ENCODE results near the gene STPG3. TPM values are rescaled to one million over a fixed set of nuclear protein-coding genes. Genes with fewer than 3 reads are reported as not detected.

The STPG3 gene
- total RNA-seq, 2 experiments from 2014 or later = not detected

DNA sequence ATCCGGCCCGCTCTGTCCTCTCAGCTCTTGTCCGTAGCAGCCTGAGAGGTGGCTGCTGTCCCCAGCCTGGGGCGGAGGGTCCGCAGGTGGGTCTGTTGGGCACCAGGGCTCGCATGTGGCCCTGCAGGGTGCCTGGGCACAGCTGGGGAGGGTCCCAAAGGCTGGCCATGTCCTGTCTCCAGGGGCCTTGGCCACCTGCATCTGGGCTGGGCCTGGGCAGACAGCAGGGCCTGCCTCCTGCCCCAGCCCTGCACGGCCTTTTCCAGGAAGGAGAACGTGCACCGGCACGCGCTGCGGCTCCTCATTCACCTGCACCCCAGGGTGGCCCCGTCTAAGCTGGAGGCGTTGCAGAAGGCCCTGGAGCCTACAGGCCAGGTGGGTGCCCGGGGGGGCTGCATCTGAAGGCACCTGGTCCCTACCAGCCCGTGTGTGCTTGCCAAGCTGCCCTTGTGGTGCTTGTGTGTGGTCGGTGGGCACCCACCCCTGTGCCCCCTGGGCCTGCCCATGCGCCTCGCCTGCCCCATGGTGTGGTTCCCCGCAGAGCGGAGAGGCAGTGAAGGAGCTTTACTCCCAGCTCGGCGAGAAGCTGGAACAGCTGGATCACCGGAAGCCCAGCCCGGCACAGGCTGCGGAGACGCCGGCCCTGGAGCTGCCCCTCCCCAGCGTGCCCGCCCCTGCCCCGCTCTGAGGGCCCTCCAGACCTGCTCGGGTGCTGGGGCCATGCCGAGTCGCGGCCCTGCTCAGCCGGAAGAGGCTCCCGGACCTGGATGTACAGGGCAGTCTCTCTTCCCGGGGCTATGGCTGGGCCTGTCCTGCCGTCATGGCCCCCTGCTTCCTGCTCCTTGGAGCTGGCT lies 21.4 kb downstream of the STPG3 start:
- no peak overlapping the region for H3K4me3 Mint-ChIP-seq
- ATAC-seq (ENCODE audit: low read depth) (no peak), DNase-seq (no peak)
- POLR2A ChIA-PET = interaction anchor here (0.8 to 1.5 kb wide), 3 partner anchors 10 to 32 kb away, joined by 3 to 5 read pairs (median 4); partner anchors contain the start of gene TUBB4B
- no peaks in the 10 kb centered on the region for H3K9me3 Mint-ChIP-seq
- peaks cover 22% of the 10 kb centered on the region for H3K36me3 Mint-ChIP-seq
- H3K4me1 Mint-ChIP-seq = peaks cover 13% of the 10 kb centered on the region
- no peaks in the 10 kb centered on the region for H3K27me3 Mint-ChIP-seq
- H3K27ac Mint-ChIP-seq = no peak overlapping the region

DNA sequence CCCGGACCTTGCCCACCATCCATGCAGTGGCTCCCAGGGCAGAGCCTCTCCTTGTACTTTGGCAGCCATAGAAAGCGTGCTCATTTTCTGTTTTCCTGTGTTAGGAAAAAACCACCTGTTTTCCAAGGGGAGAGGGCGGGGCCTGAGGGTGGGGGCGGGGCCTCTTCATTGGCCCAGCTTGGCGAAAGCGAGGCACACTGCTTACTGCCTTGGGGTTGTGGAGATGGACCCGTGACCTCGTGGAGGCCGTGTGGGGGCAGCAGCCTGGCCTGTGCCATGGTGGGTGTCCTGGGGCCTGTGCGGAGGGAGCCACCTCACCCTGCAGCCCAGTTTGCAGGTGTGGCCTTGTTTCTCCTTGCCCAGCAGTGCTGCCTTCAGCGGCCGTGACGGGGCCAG lies 22.0 kb downstream of the STPG3 start:
- H3K36me3 Mint-ChIP-seq = peaks cover 22% of the 10 kb centered on the region
- H3K27me3 Mint-ChIP-seq = no peaks in the 10 kb centered on the region
- no peak for ATAC-seq (ENCODE audit: low read depth)
- POLR2A ChIA-PET = interaction anchor here (0.8 to 1.5 kb wide), 2 partner anchors 10 to 32 kb away, joined by 3 to 4 read pairs; partner anchors contain the start of gene TUBB4B
- DNase-seq = no peak
- H3K27ac Mint-ChIP-seq = no peak overlapping the region
- no peak overlapping the region for H3K4me3 Mint-ChIP-seq
- H3K4me1 Mint-ChIP-seq = peaks cover 9% of the 10 kb centered on the region
- no peaks in the 10 kb centered on the region for H3K9me3 Mint-ChIP-seq

DNA sequence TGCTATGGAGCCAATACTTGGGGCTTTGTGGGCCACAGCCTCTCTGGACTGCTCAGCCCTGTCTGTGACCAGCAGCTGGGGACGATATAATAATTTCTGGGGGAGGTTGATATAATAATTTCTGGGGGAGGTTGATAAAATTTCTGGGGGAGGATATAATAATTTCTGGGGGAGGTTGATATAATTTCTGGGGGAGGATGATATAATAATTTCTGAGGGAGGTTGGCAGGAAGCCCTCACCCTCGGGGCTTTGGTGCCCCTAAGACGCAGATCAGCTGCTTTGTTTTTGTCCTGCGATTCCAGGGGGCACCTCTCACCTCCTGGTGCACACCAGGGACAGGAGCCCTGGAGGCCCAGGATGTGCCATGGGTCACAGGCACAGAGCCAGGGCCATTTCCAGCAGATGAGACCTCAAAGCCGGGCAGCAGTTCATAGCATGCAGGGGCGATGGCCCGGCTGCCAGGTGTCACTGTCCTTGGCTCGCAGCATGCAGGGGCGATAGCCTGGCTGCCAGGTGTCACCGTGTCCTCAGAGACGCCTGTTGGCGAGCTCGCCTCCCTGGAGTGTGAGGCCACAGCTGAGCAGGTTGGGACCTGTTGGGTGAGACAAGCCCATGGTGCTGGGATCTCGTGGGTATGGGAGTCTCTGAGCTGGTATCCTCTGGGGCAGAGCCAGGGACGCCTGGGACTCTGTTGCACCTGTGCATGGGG lies 22.7 kb downstream of the STPG3 start:
- H3K27me3 Mint-ChIP-seq = no peaks in the 10 kb centered on the region
- DNase-seq (peak; percentile 32), ATAC-seq (ENCODE audit: low read depth) (no peak)
- H3K4me1 Mint-ChIP-seq = peaks cover 7% of the 10 kb centered on the region
- H3K27ac Mint-ChIP-seq = no peak overlapping the region
- H3K9me3 Mint-ChIP-seq = no peaks in the 10 kb centered on the region
- POLR2A ChIA-PET = interaction anchor here (1.5 kb wide), 1 partner anchor 33 kb away, joined by 3 read pairs; the partner anchor contains the start of gene TUBB4B
- H3K4me3 Mint-ChIP-seq = no peak overlapping the region
- peaks cover 16% of the 10 kb centered on the region for H3K36me3 Mint-ChIP-seq

DNA sequence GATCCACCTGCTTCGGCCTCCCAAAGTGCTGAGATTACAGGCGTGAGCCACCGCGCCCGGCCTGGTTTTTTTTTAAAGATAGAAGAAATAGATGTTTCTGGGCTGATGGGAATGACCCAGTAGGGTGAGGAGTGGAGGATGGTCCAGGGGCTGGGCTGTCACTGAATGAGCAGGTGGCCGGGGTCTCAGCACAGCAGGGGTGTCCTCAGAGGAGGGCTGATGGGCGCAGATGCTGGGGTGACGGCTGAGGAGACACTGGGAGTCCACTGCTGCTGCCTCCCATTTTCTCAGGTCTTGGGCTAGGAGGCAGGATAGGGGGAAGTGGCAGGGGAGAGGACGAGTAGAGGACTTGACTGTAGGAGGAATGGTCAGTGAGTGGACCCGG lies 24.1 kb downstream of the STPG3 start:
- Mint-ChIP-seq H3K4me1 (peaks cover 7% of the 10 kb centered on the region), H3K27me3 (no peaks in the 10 kb centered on the region), H3K4me3 (no peak overlapping the region), H3K27ac (peak overlapping the region; percentile 10), H3K9me3 (no peaks in the 10 kb centered on the region), H3K36me3 (peaks cover 11% of the 10 kb centered on the region)
- DNase-seq (no peak), ATAC-seq (ENCODE audit: low read depth) (no peak)
- POLR2A ChIA-PET = no interaction called here

DNA sequence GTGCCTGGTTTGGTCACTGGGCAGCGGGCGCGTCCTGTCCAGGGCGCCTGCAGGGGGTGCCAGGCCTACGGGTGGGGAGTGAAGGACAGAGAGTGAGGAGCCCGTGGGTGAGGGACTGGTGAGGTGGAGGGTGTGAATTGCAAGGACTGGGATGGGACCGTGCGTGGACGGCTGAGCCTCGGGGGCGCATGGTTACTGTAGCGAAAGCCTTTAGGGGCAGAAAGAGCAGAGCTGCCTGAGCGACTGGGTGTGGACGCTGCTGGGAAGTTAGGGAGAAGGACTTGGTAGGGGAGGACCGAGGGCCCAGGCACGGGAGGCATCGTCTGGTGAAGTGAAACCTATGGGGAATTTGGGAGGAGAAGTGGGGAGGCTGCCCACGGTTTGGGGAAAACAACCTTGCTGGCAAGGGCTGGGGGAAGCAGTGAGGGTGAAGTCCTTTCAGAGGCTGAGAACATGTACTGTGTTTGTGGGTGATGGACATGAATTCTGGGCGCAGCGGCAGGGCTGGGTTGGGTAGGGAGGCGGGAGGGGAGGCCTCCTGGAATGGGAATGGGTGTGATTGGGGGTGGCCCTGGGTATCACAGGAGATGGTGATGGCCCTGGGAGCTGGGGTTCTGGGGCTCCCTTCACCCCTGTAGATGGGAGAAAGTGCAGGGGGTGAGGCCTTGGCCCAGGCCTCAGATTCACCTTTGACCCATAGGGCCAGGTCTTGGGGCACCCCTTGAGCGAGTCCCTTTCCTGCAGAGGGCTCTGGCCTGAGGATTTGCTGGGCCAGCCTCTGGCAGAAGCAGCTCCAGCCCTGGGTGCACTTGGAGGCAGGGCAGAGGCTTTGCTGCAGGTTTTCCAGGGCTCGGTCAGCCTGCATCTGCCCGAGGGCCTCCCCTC lies 24.7 kb downstream of the STPG3 start:
- Mint-ChIP-seq H3K27me3 (no peaks in the 10 kb centered on the region), H3K4me1 (peaks cover 7% of the 10 kb centered on the region), H3K36me3 (peaks cover 11% of the 10 kb centered on the region), H3K9me3 (no peaks in the 10 kb centered on the region), H3K4me3 (no peak overlapping the region), H3K27ac (peak overlapping the region; percentile 10)
- no peak for ATAC-seq (ENCODE audit: low read depth)
- POLR2A ChIA-PET = interaction anchor here (1.4 kb wide), 1 partner anchor 147 kb away, joined by 3 read pairs; the partner anchor contains the start of genes EXD3 and NOXA1
- DNase-seq = peak; percentile 35

DNA sequence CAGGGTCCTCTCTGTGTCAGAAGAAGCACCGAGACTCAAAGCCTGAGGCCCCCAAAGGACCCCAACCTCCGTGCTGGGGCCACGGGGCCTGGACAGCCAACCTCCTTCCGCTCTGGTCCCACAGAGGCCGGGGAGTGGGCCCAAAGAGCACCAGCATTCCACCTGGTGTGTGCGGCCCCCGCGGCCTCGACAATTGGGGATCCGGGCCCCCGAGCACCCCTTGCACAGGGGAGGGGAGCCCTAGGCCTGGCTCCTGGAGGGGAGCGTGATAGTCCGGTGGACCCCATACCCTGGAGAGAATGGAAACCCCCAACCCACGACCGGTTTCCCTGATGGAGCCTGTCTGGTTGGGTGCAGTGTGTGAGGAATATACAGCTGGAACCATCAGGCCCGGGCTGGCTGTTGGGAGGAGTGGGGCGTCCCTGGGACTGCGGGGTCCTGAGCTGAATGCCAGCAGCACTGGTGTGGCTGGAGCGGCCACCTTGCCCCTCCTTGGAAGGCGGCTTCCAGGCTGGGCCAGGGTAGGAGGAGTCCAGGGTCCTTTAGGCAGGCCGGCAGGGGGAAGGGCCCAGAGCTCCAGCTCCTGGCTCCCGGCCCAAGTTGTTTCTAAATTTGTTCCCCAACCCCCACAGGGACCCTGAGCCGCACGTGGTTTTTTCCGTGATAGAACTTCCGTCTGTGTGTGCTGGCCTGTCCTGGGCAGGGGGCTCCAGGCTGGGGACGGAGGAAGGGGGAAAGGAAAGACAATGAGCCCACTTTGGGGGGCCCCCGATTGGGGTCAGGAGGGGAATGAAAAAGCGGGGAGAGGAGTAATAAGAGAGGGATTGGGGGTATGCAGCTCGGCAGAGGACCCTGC lies 25.6 kb downstream of the STPG3 start:
- Mint-ChIP-seq H3K27ac (peak overlapping the region; percentile 83), H3K4me1 (peaks cover 1% of the 10 kb centered on the region), H3K36me3 (peaks cover 8% of the 10 kb centered on the region), H3K9me3 (no peaks in the 10 kb centered on the region), H3K4me3 (peak overlapping the region; percentile 63), H3K27me3 (no peaks in the 10 kb centered on the region)
- POLR2A ChIA-PET = interaction anchor here (1.2 to 1.5 kb wide), 4 partner anchors 17 to 146 kb away, joined by 3 to 13 read pairs (median 5); partner anchors contain the start of genes EXD3, NELFB, NOXA1 and TUBB4B
- peak; percentile 34 for DNase-seq
- no peak for ATAC-seq (ENCODE audit: low read depth)

DNA sequence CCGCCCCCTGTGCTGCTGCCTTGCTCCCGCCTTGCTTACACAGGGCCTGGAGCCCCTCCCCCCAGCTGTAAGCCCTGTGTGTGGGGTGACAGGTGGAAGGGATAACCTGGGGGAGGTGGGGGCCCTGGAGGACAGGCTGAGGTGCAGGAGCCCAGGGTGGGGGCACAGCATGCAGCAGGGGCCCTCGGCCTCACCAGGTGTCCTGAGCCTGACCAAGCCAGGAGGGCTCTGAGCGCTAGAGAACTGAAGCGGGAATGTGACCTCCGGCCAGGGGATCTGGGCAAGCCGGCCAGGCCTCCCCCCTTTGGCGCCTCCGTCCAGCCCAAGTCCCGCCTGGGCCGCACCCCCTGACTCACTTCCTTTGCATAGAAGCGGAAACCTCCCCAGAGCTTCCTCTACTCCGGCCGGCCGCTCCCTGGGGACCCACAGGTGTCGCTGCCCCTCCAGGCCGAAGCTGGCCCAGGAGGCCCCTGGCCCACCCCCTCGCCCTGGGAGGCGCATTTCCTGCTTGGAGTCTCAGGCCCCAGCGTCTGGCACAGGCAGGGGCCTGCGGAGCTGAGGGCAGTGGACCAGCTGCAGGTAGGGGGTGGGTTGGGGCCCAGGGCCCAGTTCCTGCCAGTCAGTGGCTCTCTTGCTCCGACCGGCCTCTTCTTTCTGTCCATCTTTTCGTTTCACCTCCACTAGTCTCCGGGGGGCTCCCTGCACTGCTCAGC lies 26.4 kb downstream of the STPG3 start, which contains the start of gene TOR4A:
Gene TOR4A (plus strand): TSS at position 398 of the 713 bp plus-strand sequence. CDS start 964 bp downstream, outside the sequence.
- Mint-ChIP-seq H3K27me3 (no peaks in the 10 kb centered on the region), H3K4me1 (peaks cover 2% of the 10 kb centered on the region), H3K4me3 (peak within 1 kb of the TSS; percentile 92), H3K27ac (peak within 1 kb of the TSS; percentile 83), H3K9me3 (no peaks in the 10 kb centered on the region), H3K36me3 (peaks cover 8% of the 10 kb centered on the region)
- DNase-seq = peak; percentile 70
- POLR2A ChIA-PET = interaction anchor here (0.9 to 1.5 kb wide), 5 partner anchors 8 to 146 kb away, joined by 3 to 13 read pairs (median 4); partner anchors contain the start of genes EXD3, NELFB, NOXA1 and TUBB4B
- peak; percentile 68 for ATAC-seq (ENCODE audit: low read depth)

DNA sequence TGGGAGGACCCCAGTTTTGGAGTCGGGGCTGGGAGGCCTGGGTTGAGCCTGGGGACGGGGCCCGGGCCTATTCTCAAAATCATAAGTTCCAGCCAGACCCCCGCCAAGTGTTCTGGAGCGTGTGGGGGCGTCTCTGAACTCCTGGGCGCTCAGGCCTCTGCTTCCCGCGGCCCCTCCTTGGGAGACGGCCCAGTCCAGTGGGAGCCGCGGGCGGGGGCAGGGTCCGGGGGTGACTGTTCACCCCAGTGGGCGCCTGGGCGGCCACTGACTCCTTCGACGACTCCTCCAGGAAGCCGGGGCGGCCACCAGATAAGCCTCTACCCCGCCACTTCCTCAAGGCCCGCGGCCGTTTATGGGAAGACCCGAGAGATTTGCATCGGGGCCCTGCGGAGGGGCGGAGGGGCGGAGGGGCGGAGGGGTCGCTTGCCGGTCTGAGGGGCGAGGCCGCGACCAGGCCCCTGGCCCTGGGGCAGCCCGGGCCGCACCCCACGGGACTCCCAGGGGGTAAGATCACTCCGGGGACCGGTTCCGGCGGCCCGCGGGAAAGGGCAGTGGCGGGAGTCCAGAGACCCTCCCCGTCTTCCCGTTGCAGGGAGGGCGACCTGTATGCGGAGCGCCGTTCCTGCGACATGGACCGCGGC lies 27.1 kb downstream of the STPG3 start:
- H3K4me3 Mint-ChIP-seq = peak overlapping the region; percentile 92
- peak overlapping the region; percentile 79 for H3K27ac Mint-ChIP-seq
- peaks cover 5% of the 10 kb centered on the region for H3K4me1 Mint-ChIP-seq
- H3K9me3 Mint-ChIP-seq = no peaks in the 10 kb centered on the region
- DNase-seq = peak; percentile 45
- peaks cover 8% of the 10 kb centered on the region for H3K36me3 Mint-ChIP-seq
- POLR2A ChIA-PET = interaction anchor here (0.9 to 1.5 kb wide), 4 partner anchors 8 to 38 kb away, joined by 3 to 13 read pairs (median 5); partner anchors contain the start of genes NELFB and TUBB4B
- ATAC-seq (ENCODE audit: low read depth) = no peak
- H3K27me3 Mint-ChIP-seq = no peaks in the 10 kb centered on the region

DNA sequence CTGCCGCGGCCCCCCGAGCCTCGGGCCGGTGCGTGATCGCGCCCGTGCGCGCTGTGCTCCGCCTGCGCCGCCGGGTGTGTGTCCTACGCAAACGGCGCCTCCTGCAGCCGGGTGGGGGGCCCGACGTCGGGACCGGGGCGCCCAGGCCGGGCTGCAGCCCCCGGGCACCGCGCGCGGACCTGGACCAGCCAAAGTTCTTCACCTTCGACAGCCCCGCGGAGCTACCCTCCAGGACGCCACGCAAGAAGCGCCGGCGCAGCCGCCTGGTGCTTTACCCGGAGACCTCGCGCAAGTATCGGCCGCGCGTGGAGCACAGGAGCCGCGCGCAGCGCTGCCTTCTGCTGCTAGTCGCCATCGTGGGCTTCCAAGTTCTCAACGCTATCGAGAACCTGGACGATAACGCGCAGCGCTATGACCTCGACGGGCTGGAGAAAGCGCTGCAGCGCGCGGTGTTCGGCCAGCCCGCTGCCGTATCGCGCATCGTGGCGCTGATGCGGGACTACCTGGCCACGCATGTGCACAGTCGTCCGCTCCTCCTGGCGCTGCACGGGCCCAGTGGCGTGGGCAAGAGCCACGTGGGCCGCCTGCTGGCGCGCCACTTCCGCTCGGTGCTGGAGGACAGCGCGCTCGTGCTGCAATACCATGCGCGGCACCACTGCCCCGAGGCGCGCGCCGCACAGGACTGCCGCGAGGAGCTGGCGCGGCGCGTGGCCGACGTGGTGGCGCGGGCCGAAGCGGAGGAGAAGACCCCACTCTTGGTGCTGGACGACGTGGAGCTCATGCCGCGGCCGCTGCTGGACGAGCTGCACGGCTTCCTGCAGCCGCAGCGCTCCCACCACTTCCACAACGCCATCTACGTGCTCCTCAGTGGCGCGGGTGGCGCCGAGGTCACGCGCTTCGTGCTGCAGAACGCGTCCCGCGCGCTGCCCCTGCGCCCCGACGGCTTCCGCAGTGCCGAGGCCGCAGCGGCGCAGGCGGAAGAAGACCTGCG lies 27.9 kb downstream of the STPG3 start:
- Mint-ChIP-seq H3K27me3 (no peaks in the 10 kb centered on the region), H3K4me3 (no peak overlapping the region), H3K36me3 (peaks cover 4% of the 10 kb centered on the region), H3K27ac (no peak overlapping the region), H3K4me1 (peaks cover 5% of the 10 kb centered on the region), H3K9me3 (no peaks in the 10 kb centered on the region)
- ATAC-seq (ENCODE audit: low read depth) = no peak
- POLR2A ChIA-PET = interaction anchor here (1.1 kb wide), 1 partner anchor 38 kb away, joined by 3 read pairs; the partner anchor contains the start of gene TUBB4B
- peak; percentile 28 for DNase-seq

Measured in activated naive CD8-positive, alpha-beta T cell treated with anti-CD3 and anti-CD28 coated beads, Interleukin-2, amount 10 ng/mL, durations not matched to agents 7 days and 5 days (primary cell).